Heart right ventricle (tissue), 16 donors: Measurements from ENCODE around the gene RAB35. TPM values are rescaled to one million over a fixed set of nuclear protein-coding genes. Genes with fewer than 3 reads are reported as not detected.

Experiments
- ATAC-seq, 8 donors: fragments of 200-7000 bp; cut with Tn5 transposase; one replicate each; pipeline ENCODE4 v1.9.1; 2020; ENCODE audit warnings: mild to moderate bottlenecking in 8 of 8, moderate library complexity in 8 of 8, moderate number of reproducible peaks in 1 of 8
- DNase-seq, 2 donors: peaks; one replicate each; pipeline ENCODE4 v3.0.0-alpha.2; 2020
- H3K27ac ChIP-seq, 10 donors: fragments of 200-600 bp; sonication (generic) in 2 of 10; one replicate each; pipeline versions ENCODE4 v1.5.0 to v1.8.0; 2020 to 2022; ENCODE audit warnings: mild to moderate bottlenecking in 3 of 10
- H3K27me3 ChIP-seq, 7 donors: fragments of 200-600 bp; one replicate each; pipeline ENCODE4 v1.8.0; 2021 to 2022; ENCODE audit warnings: mild to moderate bottlenecking in 2 of 7
- H3K36me3 ChIP-seq, 9 donors: fragments of 200-600 bp; sonication (generic) in 1 of 9; one replicate each; pipeline versions ENCODE4 v1.5.0 to v1.8.0; 2020 to 2022; ENCODE audit warnings: mild to moderate bottlenecking in 2 of 9
- H3K4me1 ChIP-seq, 9 donors: fragments of 200-600 bp; sonication (generic) in 1 of 9; one replicate each; pipeline versions ENCODE4 v1.5.0 to v1.8.0; 2020 to 2022; ENCODE audit warnings: mild to moderate bottlenecking in 4 of 9
- H3K4me3 ChIP-seq, 10 donors: fragments of 200-600 bp; sonication (generic) in 2 of 10; one replicate each; pipeline versions ENCODE4 v1.5.0 to v1.8.0; 2020 to 2022; ENCODE audit warnings: mild to moderate bottlenecking in 7 of 10, moderate library complexity in 2 of 10
- H3K9me3 ChIP-seq, 11 donors: fragments of 200-600 bp in 10 of 11; sonication (generic) in 2 of 11; one replicate each; pipeline versions ENCODE4 v1.5.0 to v1.8.0; 2013 to 2022; ENCODE audit warnings: mild to moderate bottlenecking in 2 of 11, control low read depth in 1 of 11, moderate library complexity in 1 of 11
- CTCF ChIP-seq, 9 donors: fragments of 200-600 bp; sonication (generic) in 2 of 9; IDR thresholded peaks; one replicate each; pipeline versions ENCODE4 v1.5.0 to v1.8.0; 2021 to 2022; ENCODE audit warnings: antibody characterized with exemption in 9 of 9, mild to moderate bottlenecking in 5 of 9, moderate library complexity in 1 of 9
- WGBS, 2 donors: extraction: QIAGEN DNeasy Blood & Tissue Kit; methylation state at CpG; one replicate each; pipeline ENCODE4 v1.1.7; 2013; ENCODE audit warnings: inconsistent platforms in 1 of 2; 5-methylcytosine and 5-hydroxymethylcytosine counted together
- intact Hi-C, 10 donors: fragments of 100-400 bp; cut with DNase I; formaldehyde crosslinking; loops; one replicate each; pipeline versions ENCODE4 v1.11.1 to v1.14.2; 2022
- polyA plus RNA-seq, 2 donors: library from polyadenylated mRNA; stranded (reverse); fragments of 200-250 nt; gene quantifications; one replicate each; pipeline ENCODE4 v1.2.3, GENCODE V29; 2013
- total RNA-seq, 10 donors: library from RNA; stranded (reverse); fragmentation: NEBNext Ultra II Directional in 3 of 10; extraction: Animal tissue kit (Norgen Biotek cat#: 25700) in 3 of 10; gene quantifications; one replicate each; pipeline versions ENCODE4 v1.2.1 to v1.2.4, GENCODE V29; 2021 to 2023
- donor health status: Arrhythmogenic right ventricular cardiomyopathy.
- donor health status: ischemic (EF 13 %, LVEDD 7.1; RV severe dilation, severe dysfunction).
- donor health status: healthy with polysubstance abuse.
- donor health status: DM: no; HTN: yes; CAD: no.
- donor health status: DM: no; HTN: no; CAD: no.
- donor health status: ischemic (EF 25% LVEDD 6.9; RV normal size, moderate dysfunction).
- donor health status: ischemic (EF 25% LVEDD 5.7; RV mildly dilated, moderate dysfunction).
- donor health status: healthy.
- donor health status: DM: yes; HTN: yes; CAD: no.
- donor health status: Ischemic cardiomyopathy.
- donor health status: ischemic (EF 35%, LVEDD 5.7; RV mildly dilated, moderate dysfunction).
- donor health status: nonischemic (EF 11% LVEDD 7.7; RV severe dilation, severe dysfunction).
- donor health status: DM: yes; HTN: yes; CAD: no.
- donor health status: PGD.
- donor health status: ischemic (EF 29% LVEDD 5.4; RV normal size, mild dysfunction).
- donor health status: nonischemic (EF 23%, LVEDD 6.1; RV moderate dilation, normal function).

RAB35 gene
- total and polyA plus RNA-seq, 12 donors, result 13.3 to 33.6 (median 23.9) TPM

GRCh38 chr12:120093336-120093591, 23.3 kb downstream of the RAB35 start:
- Histone ChIP-seq H3K4me1 (peaks cover 0 to 19% (median 0%) of the 10 kb centered on the region in 9 donors), H3K4me3 (no peak overlapping the region), H3K9me3 (no peaks in the 10 kb centered on the region), H3K36me3 (peaks cover 2 to 73% (median 22%) of the 10 kb centered on the region in 9 donors), H3K27ac (no peak overlapping the region), H3K27me3 (no peaks in the 10 kb centered on the region)
- peak in 4 of 8 donors; percentile 6 to 27 (median 12) for ATAC-seq
- intact Hi-C loops, result no loop called here
- no peak for DNase-seq
- 57 to 63% methylated on average over 4 of the region's 4 CpGs for WGBS, 2 donors
- no peak for TF ChIP-seq CTCF (IDR thresholded peaks at IDR 0.05)

GRCh38 chr12:120092551-120093335, 23.8 kb downstream of the RAB35 start:
- H3K36me3 ChIP-seq, result peaks cover 0 to 68% (median 17%) of the 10 kb centered on the region in 9 donors
- no peak overlapping the region for H3K27ac ChIP-seq
- peaks cover 0 to 19% (median under 1%) of the 10 kb centered on the region in 9 donors for H3K4me1 ChIP-seq
- intact Hi-C loops, result no loop called here
- no peak overlapping the region for H3K4me3 ChIP-seq
- H3K9me3 ChIP-seq, result no peaks in the 10 kb centered on the region
- no peaks in the 10 kb centered on the region for H3K27me3 ChIP-seq
- WGBS, 2 donors, result 87 to 89% methylated on average over 23 of the region's 23 CpGs
- ATAC-seq (peak in 3 of 8 donors; percentile 3 to 5 (median 4)), DNase-seq (no peak)
- no peak for TF ChIP-seq CTCF (IDR thresholded peaks at IDR 0.05)

GRCh38 chr12:120091371-120092090, 25.0 kb downstream of the RAB35 start:
- intact Hi-C loops, result no loop called here
- 80 to 84% methylated on average over 12 of the region's 12 CpGs for WGBS, 2 donors
- H3K4me1 ChIP-seq, result peaks cover 2 to 24% (median 10%) of the 10 kb centered on the region in 9 donors
- H3K27ac ChIP-seq, result no peak overlapping the region
- no peaks in the 10 kb centered on the region for H3K27me3 ChIP-seq
- H3K4me3 ChIP-seq, result no peak overlapping the region
- ATAC-seq, result no peak
- H3K36me3 ChIP-seq, result peaks cover 0 to 56% (median 5%) of the 10 kb centered on the region in 9 donors
- no peak for DNase-seq
- H3K9me3 ChIP-seq, result no peaks in the 10 kb centered on the region
- TF ChIP-seq CTCF (IDR thresholded peaks at IDR 0.05), result no peak

GRCh38 chr12:120090626-120091295, 25.8 kb downstream of the RAB35 start:
- Histone ChIP-seq H3K4me1 (peaks cover 2 to 23% (median 13%) of the 10 kb centered on the region in 9 donors), H3K9me3 (no peaks in the 10 kb centered on the region), H3K4me3 (no peak overlapping the region), H3K27me3 (no peaks in the 10 kb centered on the region), H3K27ac (no peak overlapping the region), H3K36me3 (peaks cover 0 to 48% (median 0%) of the 10 kb centered on the region in 9 donors)
- ATAC-seq (no peak), DNase-seq (no peak)
- intact Hi-C loops, result no loop called here
- WGBS, 2 donors, result 85 to 90% methylated on average over 19 of the region's 19 CpGs
- TF ChIP-seq CTCF (IDR thresholded peaks at IDR 0.05), result no peak
